HG03066 (cell line): ENCODE results near the gene NUDT21.

Experiments
- ATAC-seq: cut with Tn5 transposase; IDR thresholded peaks from one replicate; pipeline ENCODE4 v1.9.1; 2021; ENCODE audit warnings: low read depth; ENCODE audit not compliant: unreplicated experiment

NUDT21 gene

GRCh38 chr16:56463153-56463552, 12.0 kb upstream of the NUDT21 start:
- ATAC-seq: no peak

GRCh38 chr16:56462064-56462796, 11.1 kb upstream of the NUDT21 start:
- no peak for ATAC-seq

DNA sequence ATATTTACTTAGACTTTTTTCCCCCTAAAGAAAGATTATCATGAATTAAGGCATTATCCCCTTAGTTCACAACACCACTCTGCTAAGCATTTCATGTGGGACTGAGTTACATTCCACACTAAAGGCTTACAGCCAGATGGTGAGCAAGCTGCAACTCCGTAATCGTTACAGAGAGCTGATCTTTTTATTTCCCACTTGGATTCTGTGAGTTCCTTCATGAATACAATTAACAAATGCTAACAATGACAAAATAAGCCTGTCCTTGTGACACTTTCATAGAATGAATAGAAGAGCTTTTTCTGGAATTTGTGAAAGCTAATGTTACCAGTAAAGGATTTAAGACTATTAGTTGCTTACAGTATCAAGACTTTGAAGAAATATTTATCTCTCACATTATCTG, 9.0 kb upstream of the NUDT21 start:
- ATAC-seq: no peak

DNA sequence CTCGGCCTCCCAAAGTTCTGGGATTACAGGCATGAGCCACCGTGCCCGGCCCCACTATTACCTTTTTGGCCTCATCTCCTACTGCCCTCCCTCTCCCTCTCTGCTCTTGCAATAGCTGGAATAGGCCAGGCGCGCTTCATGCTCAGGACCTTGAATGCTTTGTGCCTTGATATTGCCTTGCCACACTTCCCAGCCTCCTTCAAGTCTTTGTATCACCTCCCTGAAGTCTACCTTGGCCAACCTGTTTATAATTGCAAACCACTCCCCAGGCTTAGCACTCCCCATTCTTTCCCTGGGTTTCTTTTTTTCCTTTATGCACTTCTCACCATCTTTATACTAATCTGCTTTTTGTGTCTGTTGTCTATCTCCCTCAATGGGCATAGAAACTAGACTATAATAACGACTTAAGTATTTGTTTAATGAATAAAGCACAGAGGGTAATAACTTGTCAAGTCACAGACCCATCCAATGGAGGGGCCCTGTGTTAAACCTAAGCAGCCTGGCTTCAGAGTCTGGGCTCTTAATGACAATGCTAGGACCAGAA, 6.9 kb upstream of the NUDT21 start:
- no peak for ATAC-seq

- peak; percentile 37 for ATAC-seq
Observed at GRCh38 chr16:56451753-56452689, 889 bp upstream of the NUDT21 start.

GRCh38 chr16:56450275-56450985, 702 bp downstream of the NUDT21 start:
- peak; percentile 37 for ATAC-seq

GRCh38 chr16:56448005-56448404, 3.1 kb downstream of the NUDT21 start:
- no peak for ATAC-seq

DNA sequence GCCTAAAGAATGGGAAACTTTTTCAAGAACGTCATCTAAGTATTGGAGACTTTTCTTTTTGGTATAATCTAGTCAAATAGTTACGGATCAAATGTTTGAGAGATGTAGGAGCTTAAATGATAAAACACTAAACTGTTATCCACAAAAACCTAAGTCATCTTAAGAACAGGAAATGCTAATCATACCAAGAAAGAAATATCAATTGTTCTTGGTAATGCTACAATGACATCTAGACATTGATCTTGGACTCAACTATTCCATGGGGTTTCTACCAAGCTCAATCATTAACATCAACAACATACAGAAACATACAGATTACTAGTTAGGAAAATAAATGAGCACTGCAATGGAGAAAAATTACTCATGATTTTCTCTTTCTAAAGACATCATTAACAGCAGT, 3.8 kb downstream of the NUDT21 start:
- ATAC-seq: no peak

DNA sequence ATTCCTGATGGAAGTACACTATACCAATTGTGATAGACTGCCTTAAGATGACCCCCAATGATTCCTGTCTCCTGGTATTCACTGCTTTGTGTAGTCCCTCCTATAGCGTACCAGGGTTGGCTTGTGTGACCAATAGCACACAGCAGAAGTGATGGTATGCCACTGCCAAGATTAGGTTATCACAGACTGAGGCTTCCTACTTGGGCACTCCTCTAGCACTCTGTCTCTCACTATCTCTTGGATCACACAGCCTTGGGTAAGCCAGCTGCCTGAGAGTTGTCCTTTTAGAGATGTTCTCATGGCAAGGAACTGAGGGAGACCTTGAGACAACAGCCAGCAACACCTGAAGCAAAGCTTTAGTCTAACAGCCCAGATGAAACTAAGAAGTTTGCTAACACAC, 13.1 kb downstream of the NUDT21 start:
- no peak for ATAC-seq

- ATAC-seq: no peak
Observed at GRCh38 chr16:56436258-56436657, 14.9 kb downstream of the NUDT21 start.

- ATAC-seq: no peak
Observed at GRCh38 chr16:56428091-56428490, 23.0 kb downstream of the NUDT21 start.

DNA sequence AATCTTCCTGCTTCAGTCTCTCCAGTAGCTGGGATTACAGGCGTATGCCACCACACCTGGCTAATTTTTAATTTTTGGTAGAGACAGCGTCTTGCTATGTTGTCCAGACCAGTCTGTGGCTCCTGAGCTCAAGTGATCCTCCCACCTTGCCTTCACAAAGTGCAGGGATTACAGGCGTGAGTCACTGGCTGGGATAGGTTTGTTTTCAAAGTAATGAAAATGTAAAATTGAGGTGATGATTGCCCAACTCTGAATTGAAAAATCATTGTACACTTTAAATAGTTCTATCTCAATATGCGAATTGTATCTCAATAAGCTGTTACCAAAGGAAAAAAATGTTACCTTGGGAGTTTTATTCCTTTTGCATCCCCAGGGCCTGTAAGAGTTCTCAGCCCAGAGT, 24.5 kb downstream of the NUDT21 start:
- no peak for ATAC-seq

- peak; percentile 74 for ATAC-seq
Observed at GRCh38 chr16:56425439-56425832, 25.7 kb downstream of the NUDT21 start, which contains the start of gene AMFR. TSS of gene AMFR (minus strand) at chr16:56425545. CDS start at chr16:56425327, 218 bp downstream.

GRCh38 chr16:56424791-56425438, 26.2 kb downstream of the NUDT21 start:
- peak; percentile 15 for ATAC-seq

- no peak for ATAC-seq
Observed at GRCh38 chr16:56424404-56424764, 26.7 kb downstream of the NUDT21 start.

GRCh38 chr16:56423584-56424403, 27.3 kb downstream of the NUDT21 start:
- peak; percentile 30 for ATAC-seq

DNA sequence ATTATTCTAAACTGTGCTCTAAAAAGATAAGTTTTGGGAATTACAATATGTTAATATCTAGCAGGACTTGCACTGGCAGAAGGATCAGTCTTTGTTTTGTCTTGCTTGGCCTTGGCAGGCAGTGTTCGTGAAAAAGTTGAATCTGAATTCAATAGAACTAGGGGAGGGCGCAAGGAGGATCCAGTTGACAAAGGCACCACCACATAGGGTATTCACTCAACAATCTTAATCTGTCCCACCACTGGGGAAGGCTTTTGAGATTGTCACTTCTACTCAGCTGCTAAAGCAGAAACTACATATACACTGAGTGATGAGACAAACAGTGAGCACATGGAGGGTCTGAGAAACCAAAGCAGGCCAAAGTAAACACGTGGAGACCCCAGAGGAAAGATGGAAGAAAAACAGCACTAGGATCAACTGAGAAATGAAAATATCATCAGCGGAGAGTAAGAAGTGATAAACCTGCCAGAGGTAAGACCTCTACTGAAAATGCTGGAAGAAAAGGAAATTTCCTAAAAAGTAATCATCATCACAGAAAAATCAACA, 28.2 kb downstream of the NUDT21 start:
- ATAC-seq: no peak

DNA sequence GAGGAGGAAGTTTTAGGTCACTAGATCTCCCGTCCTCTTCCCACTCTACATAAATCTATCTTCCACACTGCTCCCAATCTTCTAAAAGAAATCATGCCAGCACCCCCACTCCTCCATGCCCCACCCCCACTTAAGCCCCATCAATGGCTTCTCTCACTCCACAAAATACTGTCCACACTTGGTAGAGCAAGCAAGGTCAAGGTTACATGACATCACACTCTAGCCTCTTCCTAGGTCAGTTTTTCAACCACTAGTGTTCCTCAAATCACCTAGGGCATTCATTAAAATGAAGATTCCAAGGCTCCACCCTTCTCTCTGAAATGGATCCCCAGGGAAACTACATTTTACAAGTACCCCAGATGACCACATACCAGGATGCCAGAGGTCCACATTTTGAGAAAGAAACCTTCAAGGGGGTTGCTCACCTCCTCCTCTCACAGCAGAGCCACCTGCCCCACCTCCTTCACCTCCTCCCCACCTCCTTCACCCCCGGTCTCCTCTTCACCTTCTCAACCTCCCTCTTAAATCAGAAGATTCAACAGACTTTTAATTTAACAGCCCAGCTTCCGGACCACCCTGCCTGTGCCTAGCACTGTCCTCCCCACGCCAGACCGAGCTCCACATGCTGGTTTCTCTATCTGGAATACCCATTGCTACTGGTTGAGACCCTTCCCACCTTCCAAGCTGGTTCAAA, 29.0 kb downstream of the NUDT21 start:
- no peak for ATAC-seq

- no peak for ATAC-seq
Observed at GRCh38 chr16:56421313-56421712, 29.8 kb downstream of the NUDT21 start.
